Panc1 (cell line): Measurements from ENCODE around the gene PPFIA4. TPM values are rescaled to one million over a fixed set of nuclear protein-coding genes. Genes with fewer than 3 reads are reported as not detected.

Source experiments
- ATAC-seq: fragments of 200-7000 bp; cut with Tn5 transposase; 2 replicates; pipeline ENCODE4 v1.9.1; 2020; ENCODE audit warnings: mild to moderate bottlenecking, moderate library complexity
- BruUV-seq: library from RNA; stranded (reverse); fragments of 400-500 nt; replicated peaks from 2 replicates; lab custom pipeline; 2021; lab: Mats Ljungman, UMichigan
- CTCF ChIA-PET: fragments of 300-600 bp; sonication (Branson Sonifier 250); formaldehyde crosslinking; loops from one replicate; lab custom pipeline; 2022; ENCODE audit warnings: antibody characterized with exemption; lab: Charles Lee
- POLR2A ChIA-PET: fragments of 300-600 bp; sonication (Branson Sonifier 250); formaldehyde crosslinking; loops from one replicate; lab custom pipeline; 2022; ENCODE audit warnings: antibody characterized with exemption; lab: Charles Lee
- DNase-seq: peaks from one replicate; pipeline ENCODE4 v3.0.0-alpha.2; 2010; ENCODE audit warnings: low read depth, low spot score
- H3K27ac ChIP-seq: 2 replicates; pipeline ENCODE4 v1.5.1; 2011; ENCODE audit warnings: mild to moderate bottlenecking, low read length, inconsistent platforms
- H3K27me3 ChIP-seq: fragments of 200-500 bp; sonication (Bioruptor generic); 2 replicates; pipeline ENCODE4 v1.6.0; 2014; ENCODE audit warnings: low read length, inconsistent platforms; ENCODE audit not compliant: control insufficient read depth, insufficient read depth
- H3K36me3 ChIP-seq: fragments of 200-500 bp; sonication (Bioruptor generic); 2 replicates; pipeline ENCODE4 v1.5.1; 2014; ENCODE audit warnings: inconsistent platforms, mild to moderate bottlenecking, low read length, moderate library complexity; ENCODE audit not compliant: control insufficient read depth, insufficient read depth
- H3K4me1 ChIP-seq: 2 replicates; pipeline ENCODE4 v1.5.1; 2011; ENCODE audit warnings: inconsistent platforms, mild to moderate bottlenecking, low read length, moderate library complexity; ENCODE audit not compliant: control insufficient read depth, insufficient read depth
- H3K4me3 ChIP-seq, 2 experiments: 2 replicates each; pipeline ENCODE4 v1.5.1; 2011 to 2012; ENCODE audit warnings: low read depth in 2 of 2, low read length in 2 of 2, mild to moderate bottlenecking in 2 of 2, inconsistent platforms in 1 of 2, moderate library complexity in 1 of 2
- H3K9me3 ChIP-seq: fragments of 200-500 bp; sonication (Bioruptor generic); 2 replicates; pipeline ENCODE4 v1.5.1; 2014; ENCODE audit warnings: low read depth, mild to moderate bottlenecking, inconsistent platforms, low read length, moderate library complexity; ENCODE audit not compliant: control insufficient read depth, insufficient read depth
- CTCF ChIP-seq: fragments of 450-650 bp; IDR thresholded peaks from 2 replicates; pipeline ENCODE4 v1.5.1; 2017; ENCODE audit warnings: mild to moderate bottlenecking
- POLR2AphosphoS5 ChIP-seq: IDR thresholded peaks from 2 replicates; pipeline ENCODE4 v1.6.1; 2012; ENCODE audit warnings: mild to moderate bottlenecking, low read depth, low read length, moderate library complexity
- SIN3A ChIP-seq: IDR thresholded peaks from 2 replicates; pipeline ENCODE4 v1.6.1; 2012; ENCODE audit warnings: low read depth, mild to moderate bottlenecking, low read length, moderate library complexity, borderline replicate concordance; ENCODE audit not compliant: insufficient read depth
- TCF7L2 ChIP-seq: IDR thresholded peaks from 2 replicates; pipeline ENCODE4 v1.6.1; 2011; ENCODE audit warnings: mild to moderate bottlenecking, low read depth, low read length, inconsistent platforms
- in situ Hi-C: cut with HindIII; loops from 2 replicates; pipeline ENCODE4 v1.10.0; 2016; ENCODE audit warnings: low sequenced_read_pairs, low pct_unique_long_range_greater_than_20kb
- intact Hi-C: fragments of 100-400 bp; cut with micrococcal nuclease; formaldehyde crosslinking; loops from one replicate; pipeline ENCODE4 v1.10.0; 2022; ENCODE audit not compliant: unreplicated experiment
- total RNA-seq: library from RNA; stranded (reverse); gene quantifications from one replicate; pipeline ENCODE4 v1.2.1, GENCODE V29; 2021; ENCODE audit not compliant: unreplicated experiment
- TF ChIP-seq, protein P1 (sequence below), 2 experiments: IDR thresholded peaks; 2 replicates each; pipeline ENCODE4 v1.6.1; 2011 to 2012; ENCODE audit warnings: low read depth in 2 of 2, control low read depth in 1 of 2, low read length in 1 of 2, mild to moderate bottlenecking in 1 of 2, moderate library complexity in 1 of 2; ENCODE audit not compliant: insufficient read depth in 1 of 2

The PPFIA4 gene
- total RNA-seq, 1 experiment from 2014 or later, result 1.9 TPM

DNA sequence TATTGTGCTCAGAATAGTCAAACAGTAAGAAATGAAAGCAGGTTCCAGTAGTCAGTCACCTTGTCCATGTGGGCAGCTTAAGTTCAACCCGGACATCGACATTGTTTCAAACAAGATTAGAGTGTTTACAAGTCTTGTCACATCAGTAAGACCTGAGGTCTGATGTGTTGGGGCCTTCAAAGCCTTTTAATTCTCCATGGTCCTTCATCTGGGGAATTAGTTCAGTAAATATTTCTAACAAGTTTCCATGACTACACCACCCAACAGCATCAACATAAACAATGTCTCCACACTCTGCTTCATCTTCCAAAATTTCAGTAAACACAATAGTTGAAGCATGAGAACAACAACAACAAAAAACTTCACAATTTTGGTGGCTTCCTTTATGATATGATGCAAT, 86.2 kb downstream of the PPFIA4 start:
- ATAC-seq, result no peak
- Histone ChIP-seq H3K4me1 (no peaks in the 10 kb centered on the region), H3K4me3 (no peak overlapping the region), H3K36me3 (no peaks in the 10 kb centered on the region), H3K9me3 (no peaks in the 10 kb centered on the region), H3K27me3 (peaks cover 22% of the 10 kb centered on the region), H3K27ac (no peak overlapping the region)
- in situ Hi-C loops, result no loop called here
- DNase-seq, result no peak
- ChIA-PET POLR2A (no interaction called here), CTCF (interaction anchor here (0.6 kb wide), 1 partner anchor 17 kb away, joined by 3 read pairs; no protein-coding TSS in a partner anchor)
- intact Hi-C loops, result no loop called here
- TF ChIP-seq, protein P1, sequence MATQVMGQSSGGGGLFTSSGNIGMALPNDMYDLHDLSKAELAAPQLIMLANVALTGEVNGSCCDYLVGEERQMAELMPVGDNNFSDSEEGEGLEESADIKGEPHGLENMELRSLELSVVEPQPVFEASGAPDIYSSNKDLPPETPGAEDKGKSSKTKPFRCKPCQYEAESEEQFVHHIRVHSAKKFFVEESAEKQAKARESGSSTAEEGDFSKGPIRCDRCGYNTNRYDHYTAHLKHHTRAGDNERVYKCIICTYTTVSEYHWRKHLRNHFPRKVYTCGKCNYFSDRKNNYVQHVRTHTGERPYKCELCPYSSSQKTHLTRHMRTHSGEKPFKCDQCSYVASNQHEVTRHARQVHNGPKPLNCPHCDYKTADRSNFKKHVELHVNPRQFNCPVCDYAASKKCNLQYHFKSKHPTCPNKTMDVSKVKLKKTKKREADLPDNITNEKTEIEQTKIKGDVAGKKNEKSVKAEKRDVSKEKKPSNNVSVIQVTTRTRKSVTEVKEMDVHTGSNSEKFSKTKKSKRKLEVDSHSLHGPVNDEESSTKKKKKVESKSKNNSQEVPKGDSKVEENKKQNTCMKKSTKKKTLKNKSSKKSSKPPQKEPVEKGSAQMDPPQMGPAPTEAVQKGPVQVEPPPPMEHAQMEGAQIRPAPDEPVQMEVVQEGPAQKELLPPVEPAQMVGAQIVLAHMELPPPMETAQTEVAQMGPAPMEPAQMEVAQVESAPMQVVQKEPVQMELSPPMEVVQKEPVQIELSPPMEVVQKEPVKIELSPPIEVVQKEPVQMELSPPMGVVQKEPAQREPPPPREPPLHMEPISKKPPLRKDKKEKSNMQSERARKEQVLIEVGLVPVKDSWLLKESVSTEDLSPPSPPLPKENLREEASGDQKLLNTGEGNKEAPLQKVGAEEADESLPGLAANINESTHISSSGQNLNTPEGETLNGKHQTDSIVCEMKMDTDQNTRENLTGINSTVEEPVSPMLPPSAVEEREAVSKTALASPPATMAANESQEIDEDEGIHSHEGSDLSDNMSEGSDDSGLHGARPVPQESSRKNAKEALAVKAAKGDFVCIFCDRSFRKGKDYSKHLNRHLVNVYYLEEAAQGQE (IDR thresholded peaks at IDR 0.05; ENCODE audit: insufficient read depth in 1 of 2, low read depth in 2 of 2, low read length in 1 of 2), result no peak
- TF ChIP-seq CTCF (no peak), POLR2AphosphoS5 (no peak), TCF7L2 (no peak), SIN3A (no peak)
- BruUV-seq, result no TSS peak

DNA sequence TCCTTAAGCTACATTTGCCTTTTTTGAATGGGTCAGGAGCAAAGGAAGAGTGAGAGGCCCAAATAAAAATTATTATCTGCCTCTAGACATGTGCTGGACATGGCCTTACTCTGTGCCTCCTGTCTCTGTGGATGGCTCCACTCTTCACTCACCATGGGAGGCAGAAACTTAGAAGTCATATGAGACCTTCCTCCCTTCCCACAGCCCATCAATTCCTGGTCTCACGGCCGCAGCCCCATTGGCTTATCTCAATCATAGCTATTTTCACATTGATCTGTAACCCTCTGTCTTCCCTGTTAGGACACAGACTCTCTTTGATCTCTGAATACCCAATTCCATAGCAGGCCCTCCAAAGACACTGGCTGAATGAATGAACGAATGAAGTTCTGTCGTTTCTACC, 87.0 kb downstream of the PPFIA4 start:
- ATAC-seq, result no peak
- Histone ChIP-seq H3K4me1 (peaks cover 2% of the 10 kb centered on the region; the same call in 1 of the 2 replicates), H3K27me3 (peaks cover 18% of the 10 kb centered on the region; the same call in 1 of the 2 replicates), H3K9me3 (no peaks in the 10 kb centered on the region), H3K27ac (no peak overlapping the region), H3K4me3 (no peak overlapping the region), H3K36me3 (no peaks in the 10 kb centered on the region)
- in situ Hi-C loops (no loop called here), intact Hi-C loops (no loop called here)
- no peak for TF ChIP-seq SIN3A
- TF ChIP-seq, protein P1 (IDR thresholded peaks at IDR 0.05; ENCODE audit: insufficient read depth in 1 of 2, low read depth in 2 of 2, low read length in 1 of 2), result no peak
- no peak for TF ChIP-seq CTCF
- no peak for TF ChIP-seq TCF7L2
- TF ChIP-seq POLR2AphosphoS5, result no peak
- no peak for DNase-seq
- ChIA-PET POLR2A (no interaction called here), CTCF (interaction anchor here (0.7 kb wide), 1 partner anchor 73 kb away, joined by 3 read pairs; no protein-coding TSS in a partner anchor)
- BruUV-seq, result no TSS peak
